LHCN-M2 (cell line): ENCODE data around the gene DGKI. TPM values are rescaled to one million over a fixed set of nuclear protein-coding genes. Genes with fewer than 3 reads are reported as not detected.

Experiments used
- DNase-seq: peaks from one replicate; pipeline ENCODE4 v3.0.0-alpha.2; 2012; ENCODE audit warnings: low read depth
- total RNA-seq: library from RNA; depleted of rRNA; stranded (reverse); fragments of >200 nt; gene quantifications from 2 replicates; pipeline ENCODE4 v1.2.3, GENCODE V29; 2014

DGKI gene
- total RNA-seq, 1 experiment from 2014 or later: 4.2 TPM

GRCh38 chr7:137418841-137419240, 427.9 kb downstream of the DGKI start:
- no peak for DNase-seq

GRCh38 chr7:137417464-137417863, 429.3 kb downstream of the DGKI start:
- peak; percentile 91 for DNase-seq

GRCh38 chr7:137413901-137414300, 432.9 kb downstream of the DGKI start:
- DNase-seq: peak; percentile 9

GRCh38 chr7:137411446-137411845, 435.3 kb downstream of the DGKI start:
- DNase-seq: no peak

- no peak for DNase-seq
Measured at GRCh38 chr7:137408126-137408525, 438.6 kb downstream of the DGKI start.

- DNase-seq: no peak
Measured at GRCh38 chr7:137407078-137407477, 439.7 kb downstream of the DGKI start.

- DNase-seq: peak; percentile 13
Measured at GRCh38 chr7:137404660-137405317, 442.0 kb downstream of the DGKI start.

- DNase-seq: no peak
Measured at GRCh38 chr7:137403353-137403695, 443.4 kb downstream of the DGKI start.

- no peak for DNase-seq
Measured at GRCh38 chr7:137402536-137403352, 444.0 kb downstream of the DGKI start.

- peak; percentile 29 for DNase-seq
Measured at GRCh38 chr7:137399827-137400823, 446.6 kb downstream of the DGKI start.

GRCh38 chr7:137396051-137396450, 450.7 kb downstream of the DGKI start:
- DNase-seq: no peak

GRCh38 chr7:137395420-137395819, 451.4 kb downstream of the DGKI start:
- no peak for DNase-seq

- DNase-seq: no peak
Measured at GRCh38 chr7:137393570-137393969, 453.2 kb downstream of the DGKI start.

GRCh38 chr7:137390076-137390475, 456.7 kb downstream of the DGKI start:
- DNase-seq: no peak

- no peak for DNase-seq
Measured at GRCh38 chr7:137388916-137389315, 457.9 kb downstream of the DGKI start.

- DNase-seq: no peak
Measured at GRCh38 chr7:137386966-137387365, 459.8 kb downstream of the DGKI start.

GRCh38 chr7:137381045-137381444, 465.7 kb downstream of the DGKI start:
- no peak for DNase-seq

GRCh38 chr7:137373507-137373906, 473.3 kb downstream of the DGKI start:
- no peak for DNase-seq

- DNase-seq: no peak
Measured at GRCh38 chr7:137371616-137372015, 475.2 kb downstream of the DGKI start.

- no peak for DNase-seq
Measured at GRCh38 chr7:137366995-137367394, 479.8 kb downstream of the DGKI start.

GRCh38 chr7:137363683-137364082, 483.1 kb downstream of the DGKI start:
- DNase-seq: no peak
